Smooth muscle cell (in vitro differentiated cells): Measurements from ENCODE around the gene UNC50. TPM values are rescaled to one million over a fixed set of nuclear protein-coding genes. Genes with fewer than 3 reads are reported as not detected.

Source experiments
- DNase-seq: peaks from one replicate; lab custom pipeline; 2025; ENCODE audit not compliant: unreplicated experiment; lab: John Stamatoyannopoulos, UW
- H2AFZ ChIP-seq: fragments of 200-600 bp; sonication (generic); 2 replicates; pipeline ENCODE4 v1.6.0; 2016; ENCODE audit warnings: antibody characterized with exemption, low read depth, mild to moderate bottlenecking
- H3F3A ChIP-seq: fragments of 200-600 bp; sonication (generic); 2 replicates; pipeline ENCODE4 v1.6.0; 2017; ENCODE audit warnings: antibody characterized with exemption, low read depth
- H3K27ac ChIP-seq: fragments of 200-600 bp; sonication (generic); 2 replicates; pipeline ENCODE4 v1.5.1; 2016; ENCODE audit warnings: low read depth, mild to moderate bottlenecking
- H3K27me3 ChIP-seq: fragments of 200-600 bp; sonication (generic); 2 replicates; pipeline ENCODE4 v1.6.1; 2016; ENCODE audit warnings: low read depth, mild to moderate bottlenecking
- H3K36me3 ChIP-seq: fragments of 200-600 bp; sonication (generic); 2 replicates; pipeline ENCODE4 v1.5.1; 2016; ENCODE audit warnings: low read depth
- H3K4me1 ChIP-seq: fragments of 200-600 bp; sonication (generic); 2 replicates; pipeline ENCODE4 v1.5.1; 2016; ENCODE audit warnings: low read depth
- H3K4me2 ChIP-seq: fragments of 200-600 bp; sonication (generic); 2 replicates; pipeline ENCODE4 v1.6.0; 2016; ENCODE audit warnings: mild to moderate bottlenecking
- H3K4me3 ChIP-seq: fragments of 200-600 bp; sonication (generic); 2 replicates; pipeline ENCODE4 v1.5.1; 2016; ENCODE audit warnings: mild to moderate bottlenecking
- H3K79me2 ChIP-seq: fragments of 200-600 bp; sonication (generic); 2 replicates; pipeline ENCODE4 v1.6.0; 2016; ENCODE audit warnings: low read depth, mild to moderate bottlenecking
- H3K9ac ChIP-seq: fragments of 200-600 bp; sonication (generic); 2 replicates; pipeline ENCODE4 v1.6.0; 2016; ENCODE audit warnings: low read depth
- H3K9me3 ChIP-seq: fragments of 200-600 bp; sonication (generic); replicated peaks from 2 replicates; pipeline ENCODE4 v1.5.1; 2016; ENCODE audit warnings: low read depth
- H4K20me1 ChIP-seq: fragments of 200-600 bp; sonication (generic); 2 replicates; pipeline ENCODE4 v1.6.0; 2016; ENCODE audit warnings: low read depth
- CTCF ChIP-seq: fragments of 200-600 bp; sonication (generic); IDR thresholded peaks from 2 replicates; pipeline ENCODE4 v1.5.1; 2017; ENCODE audit warnings: borderline replicate concordance, mild to moderate bottlenecking, antibody characterized with exemption; ENCODE audit not compliant: insufficient read depth, poor library complexity, severe bottlenecking
- WGBS: methylation state at CpG from one replicate; pipeline ENCODE4 v1.1.7; 2016; ENCODE audit warnings: low lambda C conversion rate; 5-methylcytosine and 5-hydroxymethylcytosine counted together
- polyA plus RNA-seq: library from polyadenylated mRNA; unstranded; fragments of >200 nt; fragmentation: Nextera tagmentation; extraction: Ambion mirVana; gene quantifications from 2 replicates; pipeline ENCODE4 v1.2.1, GENCODE V29; 2016
- total RNA-seq: library from RNA; depleted of rRNA; stranded (reverse); fragments of >200 nt; gene quantifications from 2 replicates; pipeline ENCODE4 v1.2.3, GENCODE V29; 2014

Gene UNC50, protein sequence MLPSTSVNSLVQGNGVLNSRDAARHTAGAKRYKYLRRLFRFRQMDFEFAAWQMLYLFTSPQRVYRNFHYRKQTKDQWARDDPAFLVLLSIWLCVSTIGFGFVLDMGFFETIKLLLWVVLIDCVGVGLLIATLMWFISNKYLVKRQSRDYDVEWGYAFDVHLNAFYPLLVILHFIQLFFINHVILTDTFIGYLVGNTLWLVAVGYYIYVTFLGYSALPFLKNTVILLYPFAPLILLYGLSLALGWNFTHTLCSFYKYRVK
- 52.2 and 61.6 TPM in 2 replicates for total RNA-seq
- 52.8 and 59.2 TPM in 2 replicates for polyA plus RNA-seq

DNA sequence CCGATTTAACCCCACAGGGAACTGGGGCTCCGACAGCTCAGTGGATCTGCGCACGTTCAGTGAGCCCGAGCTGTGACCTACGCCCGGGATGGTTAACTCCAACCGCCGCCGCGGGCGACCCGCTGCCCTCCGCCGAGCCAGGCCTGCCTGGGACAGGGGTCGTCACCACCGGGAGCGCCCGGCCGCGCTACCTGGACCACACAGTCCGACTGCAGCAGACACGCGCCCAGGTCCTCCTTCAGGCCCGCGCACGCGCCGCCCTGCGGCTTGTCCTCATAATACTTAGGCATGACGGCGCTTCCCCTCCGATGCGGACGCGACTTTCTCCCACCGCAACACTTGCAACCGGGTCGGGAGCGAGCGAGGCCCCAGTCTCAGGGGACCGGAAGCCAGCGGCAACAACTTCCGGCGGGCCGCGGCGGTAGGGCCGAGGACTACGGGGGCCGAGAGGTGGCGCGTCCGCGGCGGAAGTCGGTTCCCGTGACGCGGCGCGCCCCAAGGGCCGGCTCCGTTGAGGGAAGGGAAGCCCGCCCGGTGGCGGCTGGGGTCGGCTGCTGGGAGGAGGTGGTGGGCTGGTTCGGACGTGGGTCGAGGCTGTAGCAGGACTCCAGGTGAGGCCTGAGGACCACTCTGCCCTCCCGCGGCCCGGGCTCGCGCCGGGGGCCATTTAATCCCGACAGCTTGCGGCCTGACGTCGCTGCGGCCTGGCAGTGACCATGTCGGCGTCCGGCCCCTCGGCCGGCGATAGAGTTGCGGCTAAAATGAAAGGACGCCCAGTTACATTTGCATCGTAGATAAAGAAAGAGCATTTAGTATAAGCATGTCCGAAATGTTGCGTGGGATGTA lies at the start of gene UNC50, which contains the start of gene COA5:
Gene UNC50 (plus strand): TSS at position 474 of the 846 bp plus-strand sequence. CDS start 1,171 bp downstream, outside the sequence.
Gene COA5 (minus strand): TSS at position 397 of the 846 bp plus-strand sequence. CDS start 107 bp downstream, at position 290.
- H4K20me1 ChIP-seq = peaks cover 3% of the 10 kb centered on the region
- peaks cover 23% of the 10 kb centered on the region for H3K4me1 ChIP-seq
- H3K4me3 ChIP-seq = peak within 1 kb of the TSS; percentile 89
- no peaks in the 10 kb centered on the region for H3F3A ChIP-seq
- peaks cover 6% of the 10 kb centered on the region for H3K36me3 ChIP-seq
- no peaks in the 10 kb centered on the region for H3K27me3 ChIP-seq
- H3K9me3 ChIP-seq = no peaks in the 10 kb centered on the region
- peak; percentile 3 for TF ChIP-seq CTCF
- H3K9ac ChIP-seq = peak within 1 kb of the TSS; percentile 99
- peaks cover 54% of the 10 kb centered on the region for H3K79me2 ChIP-seq
- peak within 1 kb of the TSS; percentile 97 for H3K27ac ChIP-seq
- WGBS = under 1% methylated on average over 89 of the region's 93 CpGs
- H3K4me2 ChIP-seq = peak within 1 kb of the TSS; percentile 94
- DNase-seq = peak; percentile 64
- H2AFZ ChIP-seq = peak within 1 kb of the TSS; percentile 78

DNA sequence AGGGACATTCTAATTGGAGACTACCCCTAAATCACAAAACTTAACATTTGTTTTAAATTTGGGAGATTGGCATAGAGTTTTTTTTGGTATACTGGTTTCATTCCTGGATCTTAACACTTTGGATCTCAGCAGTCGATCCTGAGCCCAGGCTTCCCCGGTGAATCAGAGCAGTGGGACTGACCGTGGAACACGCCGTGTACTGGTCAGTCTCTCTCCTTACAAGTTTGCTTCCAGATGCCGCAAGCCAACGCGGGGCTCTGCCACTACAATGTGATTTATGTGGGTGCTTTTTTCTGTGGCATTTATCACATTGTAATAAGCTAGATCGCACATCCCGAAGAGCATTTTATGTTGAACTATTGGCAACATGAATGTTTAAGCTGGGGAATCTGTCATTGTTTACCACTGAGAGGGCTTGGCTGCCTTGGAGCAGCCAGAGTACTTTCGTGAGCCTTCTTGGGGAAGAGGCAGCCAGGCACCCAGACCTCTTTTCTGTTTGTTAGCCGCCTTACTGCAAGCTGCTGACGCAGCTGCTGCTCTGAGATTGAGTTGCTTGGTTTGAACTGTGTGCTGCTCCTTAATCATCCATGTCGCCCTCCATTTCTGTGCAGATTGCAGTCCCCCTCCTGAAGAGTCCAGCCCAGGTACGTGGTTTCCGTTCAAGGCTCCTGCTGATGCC lies 49.4 kb upstream of the UNC50 start:
- Histone ChIP-seq H3K4me1 (no peaks in the 10 kb centered on the region), H3K36me3 (no peaks in the 10 kb centered on the region), H4K20me1 (no peaks in the 10 kb centered on the region), H2AFZ (no peak overlapping the region), H3K9me3 (no peaks in the 10 kb centered on the region), H3F3A (no peaks in the 10 kb centered on the region), H3K9ac (no peak overlapping the region), H3K4me3 (no peak overlapping the region), H3K27me3 (no peaks in the 10 kb centered on the region), H3K79me2 (no peaks in the 10 kb centered on the region), H3K4me2 (peak overlapping the region; percentile 5), H3K27ac (peak overlapping the region; percentile 56)
- no peak for DNase-seq
- WGBS = 88% methylated on average over 16 of the region's 16 CpGs
- TF ChIP-seq CTCF = no peak

DNA sequence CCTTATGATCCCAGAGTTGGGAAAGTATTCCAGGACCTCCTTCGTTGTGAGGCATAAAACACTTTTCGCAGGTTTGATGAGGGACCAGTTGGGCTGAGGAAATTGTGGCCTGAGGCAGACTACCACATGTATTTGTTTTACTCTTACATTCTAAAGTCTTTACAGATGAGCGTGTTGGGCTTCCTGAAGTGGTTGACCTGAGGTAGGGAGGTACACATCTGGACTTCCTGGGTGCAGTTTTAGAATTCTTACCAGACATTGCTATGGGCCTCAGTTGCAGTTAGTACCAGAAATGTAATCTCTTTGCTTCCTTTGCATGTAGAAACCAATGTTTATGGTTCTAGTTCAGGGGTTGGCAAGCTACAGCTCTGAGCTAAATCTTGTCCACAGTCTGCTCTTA lies 48.8 kb upstream of the UNC50 start:
- no peak for TF ChIP-seq CTCF
- DNase-seq = no peak
- H3K4me2 ChIP-seq = peak overlapping the region; percentile 5
- H2AFZ ChIP-seq = no peak overlapping the region
- H4K20me1 ChIP-seq = no peaks in the 10 kb centered on the region
- H3K4me1 ChIP-seq = no peaks in the 10 kb centered on the region
- no peak overlapping the region for H3K9ac ChIP-seq
- H3K9me3 ChIP-seq = no peaks in the 10 kb centered on the region
- H3K36me3 ChIP-seq = no peaks in the 10 kb centered on the region
- no peaks in the 10 kb centered on the region for H3F3A ChIP-seq
- H3K4me3 ChIP-seq = no peak overlapping the region
- 93% methylated on average over 3 of the region's 3 CpGs for WGBS
- no peaks in the 10 kb centered on the region for H3K79me2 ChIP-seq
- peak overlapping the region; percentile 56 for H3K27ac ChIP-seq
- no peaks in the 10 kb centered on the region for H3K27me3 ChIP-seq
